A172 (cell line): ENCODE measurements around the gene ERAL1. TPM values are rescaled to one million over a fixed set of nuclear protein-coding genes. Genes with fewer than 3 reads are reported as not detected.
"Not testable (repeated sequence)": the region's sequence is repeated elsewhere in the genome, so short reads cannot be mapped to it uniquely, and the experiment has no call there.

Source experiments
- DNase-seq: peaks from one replicate; pipeline ENCODE4 v3.0.0-alpha.2; 2015; ENCODE audit warnings: low spot score
- total RNA-seq: library from RNA; depleted of rRNA; stranded (reverse); fragments of >200 nt; shearing (Covaris generic); gene quantifications from 2 replicates; pipeline ENCODE4 v1.2.3, GENCODE V29; 2014; rRNA removed

The ERAL1 gene
- total RNA-seq, 1 experiment from 2014 or later = 45.1 TPM

DNA sequence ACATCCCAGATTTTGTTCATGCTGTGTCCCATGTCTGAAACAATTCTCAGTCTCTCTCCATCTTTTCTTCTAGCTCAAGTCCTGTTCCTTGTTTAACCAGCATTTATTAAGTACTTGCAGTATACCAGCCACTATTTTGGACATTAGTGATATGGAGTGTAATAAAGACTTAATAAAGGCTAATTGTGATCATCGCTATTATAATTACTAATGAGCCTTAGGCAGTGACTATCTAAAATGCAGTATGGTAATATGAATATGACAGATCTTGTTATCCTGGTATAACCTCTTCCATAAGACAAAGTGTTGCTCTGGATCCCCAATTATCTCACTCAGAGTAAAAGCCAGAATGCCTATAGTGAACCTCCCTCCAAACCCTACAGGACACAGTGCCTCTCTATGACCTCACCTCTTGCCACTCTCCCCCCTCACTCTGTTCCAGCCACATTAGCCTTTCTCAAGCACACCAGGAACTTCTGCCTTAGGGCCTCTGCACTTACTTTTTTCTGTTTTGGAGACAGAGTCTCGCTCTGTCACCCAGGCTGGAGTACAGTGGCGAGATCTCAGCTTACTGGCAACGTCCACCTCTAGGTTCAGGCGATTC is 44.5 kb downstream of the ERAL1 start:
- no peak for DNase-seq

DNA sequence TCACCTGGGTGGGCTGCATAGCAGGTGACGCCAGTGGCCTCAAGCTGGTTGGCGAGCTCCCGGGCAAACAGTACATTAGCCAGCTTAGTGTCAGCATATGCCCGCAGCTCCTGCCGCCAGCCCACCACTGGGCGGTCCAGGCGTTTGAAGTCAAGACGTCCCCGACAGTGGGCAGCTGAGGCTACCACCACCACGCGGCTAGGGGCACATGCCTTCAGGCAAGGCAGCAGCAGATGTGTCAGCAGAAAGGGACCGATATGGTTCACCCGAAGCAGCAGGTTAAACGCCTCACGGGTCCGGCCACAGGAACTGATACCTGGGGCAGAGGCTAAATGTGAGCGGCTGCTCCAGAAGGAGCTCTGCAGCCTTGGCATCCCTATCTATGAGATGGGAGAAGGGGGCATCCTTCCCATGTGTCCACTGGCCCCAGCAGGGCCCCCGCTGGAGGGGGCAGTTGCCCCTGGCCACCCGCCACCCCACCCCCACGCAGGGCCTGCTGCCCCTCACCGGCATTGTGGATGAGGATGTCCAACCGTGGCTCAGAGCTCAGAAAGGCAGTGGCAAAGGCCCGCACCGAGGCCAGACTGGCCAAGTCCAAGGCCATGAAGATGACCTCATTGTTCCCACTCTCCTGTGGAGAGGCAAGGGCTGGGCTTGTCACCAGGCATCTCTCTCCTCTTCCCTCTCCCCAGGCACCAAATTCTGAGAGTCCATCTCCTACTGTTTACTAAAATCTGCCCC is 46.3 kb downstream of the ERAL1 start:
- DNase-seq = no peak

GRCh38 chr17:28901866-28902818 is 47.3 kb downstream of the ERAL1 start:
- DNase-seq = no peak

DNA sequence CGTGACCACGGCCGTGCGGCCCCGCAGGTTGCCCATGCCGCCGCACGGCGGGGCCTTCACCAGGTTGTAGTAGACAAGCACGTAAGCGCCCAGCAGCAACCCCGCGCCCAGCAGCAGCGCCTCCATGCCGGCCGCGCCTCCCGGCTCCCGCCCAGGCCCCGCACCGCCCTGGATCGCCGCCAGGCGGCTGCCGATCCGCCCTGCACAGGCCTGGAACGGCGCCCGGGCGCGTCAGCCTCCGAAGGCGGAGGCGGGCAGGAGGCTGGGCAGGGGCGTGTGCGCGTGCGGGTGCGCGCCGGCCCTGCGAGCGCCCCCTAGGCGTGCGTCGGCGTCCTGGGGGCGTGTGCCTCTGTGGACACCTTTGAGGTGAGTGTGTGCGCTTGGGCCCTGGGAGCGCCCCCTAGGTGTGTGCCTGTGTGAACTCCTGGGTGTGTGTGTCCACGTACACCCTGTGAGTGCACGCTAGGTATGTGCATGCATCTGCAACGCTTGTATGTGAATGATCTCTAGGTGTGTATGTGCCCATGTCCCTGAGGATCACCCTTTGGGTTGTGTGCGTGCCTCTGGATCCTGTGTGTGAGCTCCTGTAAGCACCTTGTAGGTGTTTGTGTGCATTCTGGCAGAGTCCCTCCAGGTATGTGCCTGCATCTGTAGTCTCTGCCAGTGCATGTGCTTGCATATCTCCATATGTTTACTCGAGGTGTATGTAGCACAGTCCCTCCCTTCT is 48.2 kb downstream of the ERAL1 start, which contains the start of gene DHRS13:
Gene DHRS13 (minus strand): TSS at position 261 of the 727 bp plus-strand sequence. CDS start 135 bp downstream, at position 126.
- DNase-seq = peak; percentile 75

DNA sequence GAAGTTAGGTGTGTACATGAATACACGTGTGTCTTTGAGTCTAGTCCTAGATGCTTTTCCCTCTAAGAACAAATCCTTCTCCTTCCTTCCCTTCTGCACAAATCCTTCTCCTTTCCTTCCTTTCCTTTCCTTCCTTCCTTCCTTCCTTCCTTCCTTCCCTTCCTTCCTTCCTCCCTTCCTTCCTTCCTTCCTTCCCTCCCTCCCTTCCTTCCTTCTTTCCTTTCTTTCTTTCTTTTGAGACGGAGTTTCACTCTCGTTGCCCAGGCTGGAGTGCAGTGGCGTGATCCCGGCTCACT is 48.7 kb downstream of the ERAL1 start:
- not testable (repeated sequence) for DNase-seq

DNA sequence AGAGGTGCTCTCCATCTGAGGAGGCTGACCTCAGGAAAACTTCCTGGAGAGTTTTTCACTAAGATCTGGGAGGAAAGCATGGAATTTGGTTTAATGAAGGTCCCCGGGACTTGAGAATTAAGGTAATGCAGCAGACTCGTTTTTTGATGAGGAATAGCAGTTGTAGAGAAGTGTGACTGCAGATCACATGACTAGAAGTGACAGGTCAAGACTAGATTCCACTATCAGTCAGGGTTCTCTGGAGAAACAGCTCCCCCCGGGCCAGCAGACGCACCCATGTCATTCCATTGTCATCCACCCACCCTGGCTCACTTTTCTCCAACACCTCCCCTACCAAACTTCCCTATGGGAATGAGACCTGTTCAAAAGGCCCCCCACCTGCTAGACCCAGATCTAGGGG is 50.0 kb downstream of the ERAL1 start:
- no peak for DNase-seq

DNA sequence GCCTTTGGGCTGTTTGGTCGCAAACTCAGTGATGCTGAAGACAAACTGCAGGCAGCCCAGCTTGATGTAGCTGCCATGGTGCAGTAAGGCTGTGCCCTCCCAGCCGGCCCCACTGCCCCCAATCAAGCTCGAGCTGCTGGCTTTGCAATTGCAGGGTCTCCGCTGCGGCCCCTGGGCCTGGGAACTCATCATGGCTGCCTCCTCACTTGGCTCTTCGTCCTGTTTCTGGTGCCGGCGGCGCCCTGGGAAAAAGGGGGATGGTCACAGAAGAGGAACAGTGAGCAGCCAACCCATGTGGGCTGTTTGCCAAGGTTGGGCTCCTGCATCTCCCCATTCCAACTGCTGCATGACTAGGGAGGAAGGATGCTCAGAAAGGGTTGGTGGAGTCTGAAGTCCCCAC is 51.5 kb downstream of the ERAL1 start:
- no peak for DNase-seq

GRCh38 chr17:28906706-28907438 is 52.1 kb downstream of the ERAL1 start:
- no peak for DNase-seq

DNA sequence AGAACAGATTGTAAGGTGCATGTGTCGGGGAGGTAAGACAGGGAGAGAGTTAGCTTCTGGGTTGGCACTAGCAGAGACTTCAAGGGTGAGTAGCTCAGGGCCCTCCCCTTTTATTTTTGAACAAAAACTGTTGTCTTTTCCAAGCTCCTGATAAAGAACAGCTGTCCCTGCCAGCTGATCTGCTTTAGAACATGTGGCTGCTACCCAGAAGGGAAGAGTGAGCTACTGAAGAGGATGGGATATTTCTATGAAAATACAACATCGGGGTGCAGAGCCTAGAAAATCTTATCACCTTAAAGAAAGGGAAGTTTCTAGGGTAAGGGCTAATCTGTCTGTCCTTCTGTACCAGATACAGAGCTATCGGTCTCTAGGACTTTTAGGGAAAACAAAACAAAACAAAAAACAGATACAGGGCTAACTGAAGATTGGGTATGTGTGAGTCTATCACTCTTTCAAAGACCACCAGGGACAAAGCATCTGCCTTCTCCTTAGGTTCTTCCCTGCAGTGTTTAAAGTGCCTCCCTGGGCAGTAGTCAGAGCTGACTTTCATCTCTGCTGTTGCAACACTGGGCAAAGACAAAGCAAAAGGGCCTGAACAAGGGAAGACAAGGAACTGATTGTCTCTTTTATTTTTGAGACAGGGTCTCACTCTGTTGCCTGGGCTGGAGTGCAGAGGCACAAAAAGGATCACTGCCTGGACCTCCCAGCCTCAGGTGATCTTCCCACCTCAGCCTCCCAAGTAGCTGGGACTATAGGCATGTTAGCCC is 53.1 kb downstream of the ERAL1 start:
- no peak for DNase-seq

- peak; percentile 65 for DNase-seq
These were observed 53.9 kb downstream of the ERAL1 start for GRCh38 chr17:28908640-28909167.

DNA sequence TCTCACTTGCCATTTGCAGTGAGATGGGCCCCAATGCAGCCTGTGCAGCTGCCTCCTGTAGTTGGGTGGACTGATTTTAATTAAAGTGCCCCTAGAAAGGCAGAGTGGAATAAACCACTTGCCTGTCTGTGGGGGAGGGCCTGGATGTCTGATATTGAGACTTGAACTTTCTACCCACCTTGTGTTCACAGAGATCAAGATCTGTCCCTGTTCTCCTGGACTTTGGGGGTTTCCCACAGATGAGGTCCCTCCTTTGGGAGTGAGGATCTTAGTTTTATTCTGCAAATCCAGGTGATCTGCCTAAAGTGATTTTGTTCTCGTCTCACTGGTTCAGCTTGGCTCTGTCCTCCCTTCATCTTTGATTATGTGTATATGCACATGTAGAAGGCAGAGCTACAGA is 55.7 kb downstream of the ERAL1 start:
- DNase-seq = no peak

Other genes starting within 250 kb of the ERAL1 start
- gene RSKR, start 240.8 kb upstream of the ERAL1 start, total RNA-seq = 6.5 and 8.4 TPM in 2 replicates
- 119 and 131 TPM in 2 replicates for gene BLTP2, start 209.9 kb upstream of the ERAL1 start, total RNA-seq
- gene SDF2, start 193.1 kb upstream of the ERAL1 start, total RNA-seq = 102 and 112 TPM in 2 replicates
- 52.7 and 55.8 TPM in 2 replicates for gene SUPT6H, start 192.8 kb upstream of the ERAL1 start, total RNA-seq
- gene PROCA1, start 143.1 kb upstream of the ERAL1 start, total RNA-seq = 1.2 and 2.0 TPM in 2 replicates
- gene RAB34, start 137.1 kb upstream of the ERAL1 start, total RNA-seq = 246 and 286 TPM in 2 replicates
- 697 and 1,197 TPM in 2 replicates for gene RPL23A, start 135.0 kb upstream of the ERAL1 start, total RNA-seq
- 3.3 and 3.9 TPM in 2 replicates for gene TLCD1, start 128.8 kb upstream of the ERAL1 start, total RNA-seq
- 1.5 and 2.5 TPM in 2 replicates for gene NEK8, start 126.2 kb upstream of the ERAL1 start, total RNA-seq
- gene TRAF4, start 111.0 kb upstream of the ERAL1 start, total RNA-seq = 75.5 and 90.6 TPM in 2 replicates
- 9.2 and 10.2 TPM in 2 replicates for gene FAM222B, start 12.2 kb upstream of the ERAL1 start, total RNA-seq
- 43.9 and 45.5 TPM in 2 replicates for gene FLOT2, start 42.7 kb downstream of the ERAL1 start, total RNA-seq
- gene DHRS13, start 48.1 kb downstream of the ERAL1 start, total RNA-seq = 12.7 and 13.9 TPM in 2 replicates
- 16.0 and 22.3 TPM in 2 replicates for gene PHF12, start 96.5 kb downstream of the ERAL1 start, total RNA-seq
- 0.07 and 0.52 TPM in 2 replicates for gene SEZ6, start 151.0 kb downstream of the ERAL1 start, total RNA-seq
- gene PIPOX, start 188.1 kb downstream of the ERAL1 start, total RNA-seq = 1.1 and 1.7 TPM in 2 replicates